ENCODE data around the gene EBF3.

EBF3 gene

DNA sequence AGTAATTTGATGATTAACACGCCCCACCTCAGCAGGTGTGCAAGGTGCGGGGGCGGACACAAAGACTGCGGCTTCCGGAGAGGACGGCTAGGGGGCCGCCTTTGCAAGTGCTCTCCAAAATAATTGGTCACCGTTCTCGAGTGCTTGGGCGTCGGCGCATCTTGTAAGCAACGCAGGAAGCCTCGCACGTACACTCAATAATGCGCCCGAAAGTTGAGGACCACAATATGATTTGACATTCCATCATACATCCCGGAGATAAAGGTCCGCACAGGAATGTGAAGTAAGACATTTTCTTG is 114.7 kb downstream of the EBF3 start:
- no peaks in the 10 kb centered on the region for H3K27me3 ChIP-seq (ENCODE audit: low read depth, low read length)
- no peaks in the 10 kb centered on the region for H3K4me1 ChIP-seq (ENCODE audit: low read length)
- no peak overlapping the region for H3K4me2 ChIP-seq (ENCODE audit: low read length)
- no peak overlapping the region for H3K4me3 ChIP-seq (ENCODE audit: low read length)
- H3K36me3 ChIP-seq (replicated peaks; ENCODE audit: low read depth, low read length), result no peaks in the 10 kb centered on the region
- H3K79me2 ChIP-seq (ENCODE audit: low read length), result no peaks in the 10 kb centered on the region
- H2AFZ ChIP-seq (ENCODE audit: low read depth, low read length), result no peak overlapping the region
- H3K9ac ChIP-seq (ENCODE audit: low read length), result no peak overlapping the region
- H3K27ac ChIP-seq (ENCODE audit: low read length), result no peak overlapping the region
- no peaks in the 10 kb centered on the region for H4K20me1 ChIP-seq (ENCODE audit: insufficient read depth, low read length)
- no peaks in the 10 kb centered on the region for H3K9me3 ChIP-seq (ENCODE audit: insufficient read depth, low read length)
- TF ChIP-seq, protein P1, sequence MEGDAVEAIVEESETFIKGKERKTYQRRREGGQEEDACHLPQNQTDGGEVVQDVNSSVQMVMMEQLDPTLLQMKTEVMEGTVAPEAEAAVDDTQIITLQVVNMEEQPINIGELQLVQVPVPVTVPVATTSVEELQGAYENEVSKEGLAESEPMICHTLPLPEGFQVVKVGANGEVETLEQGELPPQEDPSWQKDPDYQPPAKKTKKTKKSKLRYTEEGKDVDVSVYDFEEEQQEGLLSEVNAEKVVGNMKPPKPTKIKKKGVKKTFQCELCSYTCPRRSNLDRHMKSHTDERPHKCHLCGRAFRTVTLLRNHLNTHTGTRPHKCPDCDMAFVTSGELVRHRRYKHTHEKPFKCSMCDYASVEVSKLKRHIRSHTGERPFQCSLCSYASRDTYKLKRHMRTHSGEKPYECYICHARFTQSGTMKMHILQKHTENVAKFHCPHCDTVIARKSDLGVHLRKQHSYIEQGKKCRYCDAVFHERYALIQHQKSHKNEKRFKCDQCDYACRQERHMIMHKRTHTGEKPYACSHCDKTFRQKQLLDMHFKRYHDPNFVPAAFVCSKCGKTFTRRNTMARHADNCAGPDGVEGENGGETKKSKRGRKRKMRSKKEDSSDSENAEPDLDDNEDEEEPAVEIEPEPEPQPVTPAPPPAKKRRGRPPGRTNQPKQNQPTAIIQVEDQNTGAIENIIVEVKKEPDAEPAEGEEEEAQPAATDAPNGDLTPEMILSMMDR (IDR thresholded peaks at IDR 0.05; ENCODE audit: low read depth, low read length), result no peak
- TF ChIP-seq EZH2phosphoT487 (IDR thresholded peaks at IDR 0.05; ENCODE audit: low read depth), result no peak

DNA sequence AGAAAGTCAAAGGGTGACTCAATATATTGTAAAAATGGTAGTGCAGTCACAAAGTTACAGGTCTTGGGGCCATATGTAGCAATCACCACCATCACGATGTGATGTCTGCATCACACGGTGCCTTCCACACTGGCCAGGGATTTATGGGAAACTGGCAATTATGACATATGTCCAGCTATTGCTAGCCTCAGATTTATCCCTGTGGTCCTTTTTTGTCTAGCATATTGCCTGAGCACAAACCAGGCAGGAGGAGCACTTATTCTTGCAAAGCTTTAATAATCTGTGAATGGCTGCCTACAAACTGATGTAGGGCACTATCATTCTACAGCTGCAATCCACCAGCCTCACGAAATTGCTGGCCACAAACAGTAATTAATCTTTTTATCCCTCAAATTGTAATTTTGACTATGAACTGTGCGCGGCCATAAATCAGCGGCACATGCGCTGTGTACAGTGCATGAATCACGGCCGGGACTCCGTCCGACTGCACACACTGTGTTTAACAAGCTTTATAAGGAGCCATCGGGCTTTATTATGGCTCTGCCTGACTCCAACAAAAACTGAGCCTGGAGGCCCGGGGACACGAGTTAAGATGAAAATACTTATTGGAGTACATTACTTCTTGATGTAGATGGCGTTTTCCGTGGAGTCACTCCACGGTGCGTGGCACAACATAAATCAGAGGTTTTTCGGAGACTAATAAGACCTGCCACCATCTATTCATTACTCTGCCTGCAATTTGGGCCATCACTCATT is 115.2 kb downstream of the EBF3 start:
- no peaks in the 10 kb centered on the region for H3K36me3 ChIP-seq (replicated peaks; ENCODE audit: low read depth, low read length)
- H3K9ac ChIP-seq (ENCODE audit: low read length), result no peak overlapping the region
- no peaks in the 10 kb centered on the region for H3K4me1 ChIP-seq (ENCODE audit: low read length)
- H3K27ac ChIP-seq (ENCODE audit: low read length), result no peak overlapping the region
- H3K9me3 ChIP-seq (ENCODE audit: insufficient read depth, low read length), result no peaks in the 10 kb centered on the region
- no peak overlapping the region for H3K4me3 ChIP-seq (ENCODE audit: low read length)
- TF ChIP-seq, protein P1 (IDR thresholded peaks at IDR 0.05; ENCODE audit: low read depth, low read length), result no peak
- no peak for TF ChIP-seq EZH2phosphoT487 (IDR thresholded peaks at IDR 0.05; ENCODE audit: low read depth)
- no peaks in the 10 kb centered on the region for H4K20me1 ChIP-seq (ENCODE audit: insufficient read depth, low read length)
- H2AFZ ChIP-seq (ENCODE audit: low read depth, low read length), result no peak overlapping the region
- no peaks in the 10 kb centered on the region for H3K79me2 ChIP-seq (ENCODE audit: low read length)
- H3K27me3 ChIP-seq (ENCODE audit: low read depth, low read length), result no peaks in the 10 kb centered on the region
- H3K4me2 ChIP-seq (ENCODE audit: low read length), result no peak overlapping the region

DNA sequence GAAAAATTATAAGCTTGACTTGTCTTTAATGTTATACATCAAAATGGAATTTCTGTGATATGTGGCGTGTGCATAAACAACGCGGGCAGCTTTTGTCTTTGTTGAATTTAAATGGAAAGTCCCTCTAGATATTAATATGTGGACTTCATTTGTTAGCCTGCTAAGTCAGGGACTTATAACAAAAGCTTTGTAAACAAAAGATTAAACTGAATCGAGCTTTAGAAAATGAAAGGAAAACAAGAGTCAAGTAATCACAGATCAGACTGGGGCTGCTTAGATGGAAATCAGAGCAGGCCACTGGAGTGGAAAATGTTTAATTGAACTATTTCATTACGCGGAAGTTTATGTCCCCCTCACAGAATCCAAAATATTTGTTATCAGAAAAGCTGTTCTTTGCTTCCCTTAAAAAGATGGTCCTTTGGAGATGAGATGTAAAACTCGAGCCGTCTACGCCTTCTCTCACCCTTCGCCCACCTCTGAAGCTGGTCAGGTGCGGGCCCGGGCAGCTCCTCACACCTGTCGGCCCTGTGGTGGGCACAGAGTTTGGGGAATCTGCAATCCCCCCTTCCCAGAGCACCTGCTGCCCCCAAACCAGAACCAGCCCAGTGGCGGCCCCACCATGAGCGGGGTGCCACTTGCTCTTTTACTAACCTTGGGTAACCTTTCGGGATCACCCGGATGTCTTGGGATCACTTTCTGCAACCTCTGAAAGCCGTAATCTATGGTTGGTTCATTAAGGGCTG is 116.2 kb downstream of the EBF3 start:
- no peaks in the 10 kb centered on the region for H3K27me3 ChIP-seq (ENCODE audit: low read depth, low read length)

DNA sequence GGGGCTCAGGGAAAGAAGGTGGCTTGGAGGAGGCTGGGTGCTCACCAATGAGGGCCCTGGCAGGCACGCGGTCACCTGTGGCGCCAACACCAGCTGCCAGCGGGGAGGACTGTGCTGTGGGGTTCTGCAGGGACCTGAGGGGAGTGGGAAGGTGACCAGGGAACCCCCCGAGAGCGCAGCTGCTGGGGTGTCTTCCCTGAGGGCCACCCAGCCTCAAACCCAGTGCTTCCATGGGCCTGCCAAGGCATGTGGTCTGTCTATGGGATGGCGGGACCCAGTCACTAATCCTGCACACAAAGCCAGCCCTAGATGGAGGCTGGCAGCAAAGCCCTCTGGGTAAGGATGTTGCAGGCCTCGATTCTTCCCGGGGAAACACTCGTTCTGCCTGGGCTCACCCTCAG is 117.1 kb downstream of the EBF3 start:
- Histone ChIP-seq H3K4me2 (ENCODE audit: low read length) (no peak overlapping the region), H3K27me3 (ENCODE audit: low read depth, low read length) (no peaks in the 10 kb centered on the region), H3K79me2 (ENCODE audit: low read length) (no peaks in the 10 kb centered on the region), H4K20me1 (ENCODE audit: insufficient read depth, low read length) (no peaks in the 10 kb centered on the region), H3K36me3 (replicated peaks; ENCODE audit: low read depth, low read length) (no peaks in the 10 kb centered on the region), H3K4me1 (ENCODE audit: low read length) (no peaks in the 10 kb centered on the region), H2AFZ (ENCODE audit: low read depth, low read length) (no peak overlapping the region), H3K4me3 (ENCODE audit: low read length) (no peak overlapping the region), H3K27ac (ENCODE audit: low read length) (no peak overlapping the region), H3K9ac (ENCODE audit: low read length) (no peak overlapping the region), H3K9me3 (ENCODE audit: insufficient read depth, low read length) (no peaks in the 10 kb centered on the region)
- TF ChIP-seq, protein P1 (IDR thresholded peaks at IDR 0.05; ENCODE audit: low read depth, low read length), result no peak
- TF ChIP-seq EZH2phosphoT487 (IDR thresholded peaks at IDR 0.05; ENCODE audit: low read depth), result no peak

More for the DNA sequence above, 116.2 kb downstream of the EBF3 start:
- H2AFZ ChIP-seq (ENCODE audit: low read depth, low read length), result no peak overlapping the region
- no peak for TF ChIP-seq EZH2phosphoT487 (IDR thresholded peaks at IDR 0.05; ENCODE audit: low read depth)
- TF ChIP-seq, protein P1 (IDR thresholded peaks at IDR 0.05; ENCODE audit: low read depth, low read length), result no peak
- no peak overlapping the region for H3K9ac ChIP-seq (ENCODE audit: low read length)
- H3K27ac ChIP-seq (ENCODE audit: low read length), result no peak overlapping the region
- no peaks in the 10 kb centered on the region for H3K9me3 ChIP-seq (ENCODE audit: insufficient read depth, low read length)
- no peak overlapping the region for H3K4me2 ChIP-seq (ENCODE audit: low read length)
- H3K4me3 ChIP-seq (ENCODE audit: low read length), result no peak overlapping the region
- no peaks in the 10 kb centered on the region for H3K4me1 ChIP-seq (ENCODE audit: low read length)
- no peaks in the 10 kb centered on the region for H3K79me2 ChIP-seq (ENCODE audit: low read length)
- H3K36me3 ChIP-seq (replicated peaks; ENCODE audit: low read depth, low read length), result no peaks in the 10 kb centered on the region
- H4K20me1 ChIP-seq (ENCODE audit: insufficient read depth, low read length), result no peaks in the 10 kb centered on the region
